Endodermal cell (in vitro differentiated cells): ENCODE measurements around the gene ADAMTS17. TPM values are rescaled to one million over a fixed set of nuclear protein-coding genes. Genes with fewer than 3 reads are reported as not detected.

ENCODE experiments used
- DNase-seq: peaks from one replicate; pipeline ENCODE4 v3.0.0-alpha.2; 2017
- H3K27ac ChIP-seq: 2 replicates; pipeline ENCODE4 v1.5.1; 2013; ENCODE audit warnings: mild to moderate bottlenecking, low read depth, low read length, moderate library complexity
- H3K27me3 ChIP-seq: 2 replicates; pipeline ENCODE4 v1.6.1; 2013; ENCODE audit warnings: mild to moderate bottlenecking, low read length, moderate library complexity; ENCODE audit not compliant: insufficient read depth, control insufficient read depth, poor library complexity, severe bottlenecking
- H3K36me3 ChIP-seq: 2 replicates; pipeline ENCODE4 v1.7.0; 2013; ENCODE audit warnings: mild to moderate bottlenecking, low read length, moderate library complexity; ENCODE audit not compliant: control insufficient read depth, insufficient read depth
- H3K4me1 ChIP-seq: one replicate; pipeline ENCODE4 v1.7.0; 2013; ENCODE audit warnings: low read length; ENCODE audit not compliant: control insufficient read depth, insufficient read depth
- H3K4me3 ChIP-seq: 2 replicates; pipeline ENCODE4 v1.5.1; 2013; ENCODE audit warnings: mild to moderate bottlenecking, low read length, moderate library complexity
- H3K9ac ChIP-seq: 2 replicates; pipeline ENCODE4 v1.6.1; 2013; ENCODE audit warnings: mild to moderate bottlenecking, low read length, moderate library complexity; ENCODE audit not compliant: poor library complexity, severe bottlenecking; ENCODE audit errors: extremely low read depth
- H3K9me3 ChIP-seq: 2 replicates; pipeline ENCODE4 v1.6.1; 2013; ENCODE audit warnings: mild to moderate bottlenecking, low read length, moderate library complexity; ENCODE audit not compliant: control insufficient read depth
- H3K27ac Mint-ChIP-seq: 2 replicates; pipeline ENCODE4 v1.8.0; 2020; ENCODE audit warnings: mixed read lengths
- H3K27me3 Mint-ChIP-seq: 2 replicates; pipeline ENCODE4 v1.8.0; 2021; ENCODE audit warnings: mild to moderate bottlenecking, mixed read lengths; ENCODE audit not compliant: insufficient read depth
- H3K36me3 Mint-ChIP-seq: 2 replicates; pipeline ENCODE4 v1.8.0; 2020; ENCODE audit warnings: low read depth, mixed read lengths
- H3K4me1 Mint-ChIP-seq: 2 replicates; pipeline ENCODE4 v1.8.0; 2020; ENCODE audit warnings: mixed read lengths
- H3K4me3 Mint-ChIP-seq: 2 replicates; pipeline ENCODE4 v1.8.0; 2020; ENCODE audit warnings: mild to moderate bottlenecking, moderate library complexity, mixed read lengths
- H3K9me3 Mint-ChIP-seq: 2 replicates; pipeline ENCODE4 v1.8.0; 2020; ENCODE audit warnings: mild to moderate bottlenecking, mixed read lengths
- WGBS, 2 experiments: methylation state at CpG; one replicate each; pipeline versions ENCODE4 v1.1.5 to v1.1.7; 2013; ENCODE audit warnings: missing lambda C conversion rate in 2 of 2, mixed read lengths in 1 of 2; ENCODE audit not compliant: insufficient coverage in 1 of 2, insufficient read length in 1 of 2; 5-methylcytosine and 5-hydroxymethylcytosine counted together
- total RNA-seq, 2 donors: library from RNA; stranded (reverse); fragmentation: NEBNext Ultra II Directional in 1 of 2; extraction: Animal tissue kit (Norgen Biotek cat#: 25700) in 1 of 2; gene quantifications; 2 replicates in 1 of 2; 3 replicates in 1 of 2; pipeline ENCODE4 v1.2.1, GENCODE V29; 2021
- TF ChIP-seq, protein P1 (sequence below): fragments of 200-600 bp; sonication (generic); conservative IDR thresholded peaks from 2 replicates; pipeline ENCODE4 v1.5.0; 2021; ENCODE audit warnings: antibody characterized with exemption, mild to moderate bottlenecking

Gene ADAMTS17
- total RNA-seq, 2 donors from 2014 or later, result 0.82 to 2.3 TPM

DNA sequence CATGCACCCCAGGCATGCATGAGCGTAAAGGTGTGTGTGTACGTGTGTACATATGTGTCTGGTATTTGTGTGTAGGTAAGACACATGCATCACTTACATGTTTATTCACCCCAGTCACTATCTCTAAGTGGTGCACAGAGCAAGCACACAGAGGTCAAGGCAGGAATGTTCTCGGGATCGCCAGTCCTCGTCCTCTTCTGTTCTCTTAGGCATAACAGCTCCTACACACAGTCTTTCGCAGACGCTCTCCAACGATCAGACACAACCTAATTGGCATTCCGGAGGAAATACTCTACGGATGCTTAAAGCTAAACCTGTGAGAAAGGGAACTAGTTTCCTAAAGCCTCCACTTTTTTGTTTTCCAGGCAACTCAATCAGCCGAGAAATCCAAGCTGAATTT is 95.9 kb downstream of the ADAMTS17 start:
- no peaks in the 10 kb centered on the region for H3K27me3 ChIP-seq
- no peak overlapping the region for H3K9ac ChIP-seq
- no peak overlapping the region for H3K27ac ChIP-seq
- Mint-ChIP-seq H3K27me3 (no peaks in the 10 kb centered on the region), H3K9me3 (no peaks in the 10 kb centered on the region), H3K4me3 (no peak overlapping the region), H3K36me3 (no peaks in the 10 kb centered on the region), H3K27ac (no peak overlapping the region), H3K4me1 (no peaks in the 10 kb centered on the region)
- no peaks in the 10 kb centered on the region for H3K36me3 ChIP-seq
- 81 to 91% methylated on average over 9 to 11 of the region's 11 CpGs for WGBS, 2 experiments
- DNase-seq, result no peak
- no peaks in the 10 kb centered on the region for H3K9me3 ChIP-seq
- TF ChIP-seq, protein P1, sequence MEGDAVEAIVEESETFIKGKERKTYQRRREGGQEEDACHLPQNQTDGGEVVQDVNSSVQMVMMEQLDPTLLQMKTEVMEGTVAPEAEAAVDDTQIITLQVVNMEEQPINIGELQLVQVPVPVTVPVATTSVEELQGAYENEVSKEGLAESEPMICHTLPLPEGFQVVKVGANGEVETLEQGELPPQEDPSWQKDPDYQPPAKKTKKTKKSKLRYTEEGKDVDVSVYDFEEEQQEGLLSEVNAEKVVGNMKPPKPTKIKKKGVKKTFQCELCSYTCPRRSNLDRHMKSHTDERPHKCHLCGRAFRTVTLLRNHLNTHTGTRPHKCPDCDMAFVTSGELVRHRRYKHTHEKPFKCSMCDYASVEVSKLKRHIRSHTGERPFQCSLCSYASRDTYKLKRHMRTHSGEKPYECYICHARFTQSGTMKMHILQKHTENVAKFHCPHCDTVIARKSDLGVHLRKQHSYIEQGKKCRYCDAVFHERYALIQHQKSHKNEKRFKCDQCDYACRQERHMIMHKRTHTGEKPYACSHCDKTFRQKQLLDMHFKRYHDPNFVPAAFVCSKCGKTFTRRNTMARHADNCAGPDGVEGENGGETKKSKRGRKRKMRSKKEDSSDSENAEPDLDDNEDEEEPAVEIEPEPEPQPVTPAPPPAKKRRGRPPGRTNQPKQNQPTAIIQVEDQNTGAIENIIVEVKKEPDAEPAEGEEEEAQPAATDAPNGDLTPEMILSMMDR, result no peak
- no peak overlapping the region for H3K4me3 ChIP-seq
- H3K4me1 ChIP-seq, result no peaks in the 10 kb centered on the region

DNA sequence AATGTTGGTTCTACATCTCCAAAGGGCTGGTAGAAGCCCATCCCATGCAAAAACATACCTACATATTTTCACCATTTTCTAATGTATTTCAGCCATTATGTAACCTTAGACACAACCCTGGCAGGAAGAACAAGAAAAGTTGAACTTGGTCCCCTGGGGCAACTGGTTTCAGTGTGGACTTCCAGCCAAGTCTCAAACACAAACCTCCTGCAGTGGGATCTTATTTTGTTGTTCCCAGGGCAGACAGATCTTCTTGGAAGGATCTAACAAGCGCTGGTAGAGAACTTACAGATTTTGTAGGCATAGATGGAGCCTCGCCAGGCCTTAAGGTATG is 96.3 kb downstream of the ADAMTS17 start:
- H3K9me3 ChIP-seq, result no peaks in the 10 kb centered on the region
- H3K27ac ChIP-seq, result no peak overlapping the region
- no peaks in the 10 kb centered on the region for H3K27me3 ChIP-seq
- H3K36me3 ChIP-seq, result no peaks in the 10 kb centered on the region
- peaks cover under 1% of the 10 kb centered on the region for H3K9me3 Mint-ChIP-seq
- no peaks in the 10 kb centered on the region for H3K27me3 Mint-ChIP-seq
- H3K9ac ChIP-seq, result no peak overlapping the region
- TF ChIP-seq, protein P1, result no peak
- 94 to 100% methylated on average over 1 to 2 of the region's 2 CpGs for WGBS, 2 experiments
- DNase-seq, result no peak
- no peaks in the 10 kb centered on the region for H3K4me1 Mint-ChIP-seq
- H3K27ac Mint-ChIP-seq, result no peak overlapping the region
- H3K4me1 ChIP-seq, result no peaks in the 10 kb centered on the region
- no peak overlapping the region for H3K4me3 ChIP-seq
- no peaks in the 10 kb centered on the region for H3K36me3 Mint-ChIP-seq
- no peak overlapping the region for H3K4me3 Mint-ChIP-seq

DNA sequence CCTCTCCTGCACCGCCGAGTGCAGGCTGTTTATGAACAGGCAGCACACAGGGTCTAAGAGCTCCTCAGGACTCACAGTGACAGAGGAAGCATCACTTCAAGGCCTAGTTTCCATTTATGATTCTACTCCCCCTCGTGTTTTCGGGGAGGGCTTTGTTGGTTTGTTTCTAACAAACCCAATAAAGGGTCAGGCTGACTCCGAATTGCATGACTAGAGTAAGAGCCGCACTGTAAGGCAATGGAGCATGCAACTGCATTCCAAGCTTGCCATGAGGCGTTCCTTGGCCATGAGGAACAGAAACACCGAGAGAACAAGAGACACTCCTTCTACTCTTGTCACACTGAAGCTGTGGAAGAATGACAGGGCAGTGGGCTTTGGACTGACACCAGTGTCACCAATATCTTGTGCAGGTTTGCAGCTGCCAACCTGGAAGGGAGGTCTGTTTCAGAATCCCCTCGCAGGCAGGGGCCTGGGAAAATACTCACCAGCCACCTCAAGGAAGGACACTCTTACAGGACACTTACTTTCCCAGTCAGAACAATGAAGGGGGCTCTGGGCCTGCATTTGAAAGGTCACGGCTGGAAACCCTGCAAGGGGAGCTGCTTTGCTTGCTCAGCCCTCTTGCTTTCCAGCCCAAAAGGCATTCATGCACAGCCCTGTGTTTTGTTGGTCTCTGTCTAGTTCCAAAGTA is 96.8 kb downstream of the ADAMTS17 start:
- WGBS, 2 experiments, result 91 to 94% methylated on average over 10 of the region's 10 CpGs
- H3K36me3 Mint-ChIP-seq, result no peaks in the 10 kb centered on the region
- no peak overlapping the region for H3K27ac ChIP-seq
- no peak overlapping the region for H3K9ac ChIP-seq
- H3K4me1 Mint-ChIP-seq, result no peaks in the 10 kb centered on the region
- H3K9me3 Mint-ChIP-seq, result peaks cover 3% of the 10 kb centered on the region
- no peak overlapping the region for H3K4me3 Mint-ChIP-seq
- no peaks in the 10 kb centered on the region for H3K9me3 ChIP-seq
- H3K4me3 ChIP-seq, result no peak overlapping the region
- no peaks in the 10 kb centered on the region for H3K27me3 Mint-ChIP-seq
- no peak overlapping the region for H3K27ac Mint-ChIP-seq
- no peaks in the 10 kb centered on the region for H3K36me3 ChIP-seq
- H3K4me1 ChIP-seq, result no peaks in the 10 kb centered on the region
- H3K27me3 ChIP-seq, result no peaks in the 10 kb centered on the region
- DNase-seq, result no peak
- TF ChIP-seq, protein P1, result no peak
